HG03378 (cell line): ENCODE data around the gene AK1.

Experiments
- ATAC-seq: cut with Tn5 transposase; IDR thresholded peaks from one replicate; pipeline ENCODE4 v1.9.1; 2021; ENCODE audit warnings: mild to moderate bottlenecking, moderate library complexity; ENCODE audit not compliant: unreplicated experiment

The AK1 gene, protein sequence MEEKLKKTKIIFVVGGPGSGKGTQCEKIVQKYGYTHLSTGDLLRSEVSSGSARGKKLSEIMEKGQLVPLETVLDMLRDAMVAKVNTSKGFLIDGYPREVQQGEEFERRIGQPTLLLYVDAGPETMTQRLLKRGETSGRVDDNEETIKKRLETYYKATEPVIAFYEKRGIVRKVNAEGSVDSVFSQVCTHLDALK

DNA sequence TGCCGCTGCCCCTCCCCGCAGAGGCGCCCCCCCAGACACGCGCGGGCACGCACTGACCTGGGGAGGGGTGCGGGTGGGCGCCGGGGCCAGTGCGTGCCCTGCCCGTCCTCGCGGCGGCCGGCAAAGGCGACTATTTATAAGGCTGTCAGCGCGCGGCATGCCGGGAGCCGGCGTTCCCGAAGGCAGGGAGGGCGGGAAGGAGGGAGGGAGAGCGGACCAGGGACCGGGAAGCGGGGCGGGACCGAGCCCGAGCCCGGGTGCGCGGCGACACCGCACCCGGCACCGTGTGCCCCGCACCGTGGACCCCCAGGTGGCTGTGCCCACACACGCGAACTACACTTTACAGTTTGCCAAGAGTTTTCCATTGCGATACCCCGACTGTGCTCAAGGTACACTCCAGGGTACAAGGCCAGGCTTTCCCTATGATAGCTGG lies at the start of gene AK1:
TSS of gene AK1 (minus strand) at position 110 of the 433 bp plus-strand sequence. CDS start 3,058 bp downstream, outside the sequence.
- no peak for ATAC-seq

DNA sequence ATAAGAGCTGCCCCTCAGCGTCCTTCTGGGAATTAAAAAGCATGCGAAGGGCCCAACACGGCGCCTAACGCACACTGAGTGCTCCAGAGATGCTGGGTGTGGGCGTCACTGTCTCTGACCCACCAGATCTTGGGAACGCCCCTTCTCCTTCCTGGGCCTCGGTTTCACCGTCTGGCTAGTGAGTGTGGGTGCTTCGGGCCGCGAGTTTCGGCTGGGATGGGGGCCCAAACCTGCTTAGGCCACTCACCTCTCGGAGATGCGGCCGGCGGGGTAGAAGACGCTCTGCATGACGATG lies 49.4 kb upstream of the AK1 start:
- no peak for ATAC-seq

DNA sequence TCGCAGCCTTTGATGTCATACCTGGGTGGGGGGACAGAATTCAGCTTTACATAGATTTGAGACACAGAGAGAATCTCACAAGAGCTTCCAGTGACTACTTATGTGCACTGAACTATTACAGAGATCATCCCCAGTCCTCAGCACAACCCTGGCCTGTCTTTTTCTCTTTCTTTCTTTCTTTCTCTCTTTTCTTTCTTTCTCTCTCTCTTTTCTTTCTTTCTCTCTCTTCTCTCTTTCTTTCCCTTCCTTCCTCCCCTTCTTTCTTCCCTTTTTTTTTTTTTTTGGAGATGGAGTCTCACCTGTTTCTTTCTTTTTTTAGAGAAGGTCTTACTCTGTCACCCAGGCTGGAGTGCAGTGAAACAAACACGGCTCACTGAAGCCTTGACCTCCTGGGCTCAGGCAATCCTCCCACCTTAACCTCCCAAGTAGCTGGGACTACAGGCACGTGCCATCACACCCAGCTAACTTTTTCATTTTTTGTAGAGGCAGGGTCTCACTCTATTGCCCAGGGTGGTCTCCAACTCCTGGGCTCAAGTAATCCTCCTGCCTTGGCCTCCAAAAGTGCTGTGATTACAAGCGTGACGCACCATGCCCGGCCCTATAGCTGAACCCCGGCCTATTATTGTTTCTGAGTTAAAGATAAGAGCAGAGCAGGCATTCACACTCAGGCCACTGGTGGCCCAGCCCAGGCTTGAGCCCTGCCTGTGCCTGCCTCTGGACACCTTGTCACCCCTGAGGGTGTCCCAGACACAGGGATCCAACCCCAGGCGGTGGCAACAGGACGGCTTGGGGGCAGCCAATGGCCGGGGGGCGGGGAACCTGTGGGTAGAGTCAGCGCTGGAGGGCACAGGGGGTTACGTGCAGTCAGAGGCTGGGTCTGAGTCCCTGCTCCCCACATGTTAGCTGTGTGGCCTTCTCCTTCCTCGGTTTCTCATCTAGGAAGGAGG lies 48.8 kb upstream of the AK1 start:
- ATAC-seq, result no peak

DNA sequence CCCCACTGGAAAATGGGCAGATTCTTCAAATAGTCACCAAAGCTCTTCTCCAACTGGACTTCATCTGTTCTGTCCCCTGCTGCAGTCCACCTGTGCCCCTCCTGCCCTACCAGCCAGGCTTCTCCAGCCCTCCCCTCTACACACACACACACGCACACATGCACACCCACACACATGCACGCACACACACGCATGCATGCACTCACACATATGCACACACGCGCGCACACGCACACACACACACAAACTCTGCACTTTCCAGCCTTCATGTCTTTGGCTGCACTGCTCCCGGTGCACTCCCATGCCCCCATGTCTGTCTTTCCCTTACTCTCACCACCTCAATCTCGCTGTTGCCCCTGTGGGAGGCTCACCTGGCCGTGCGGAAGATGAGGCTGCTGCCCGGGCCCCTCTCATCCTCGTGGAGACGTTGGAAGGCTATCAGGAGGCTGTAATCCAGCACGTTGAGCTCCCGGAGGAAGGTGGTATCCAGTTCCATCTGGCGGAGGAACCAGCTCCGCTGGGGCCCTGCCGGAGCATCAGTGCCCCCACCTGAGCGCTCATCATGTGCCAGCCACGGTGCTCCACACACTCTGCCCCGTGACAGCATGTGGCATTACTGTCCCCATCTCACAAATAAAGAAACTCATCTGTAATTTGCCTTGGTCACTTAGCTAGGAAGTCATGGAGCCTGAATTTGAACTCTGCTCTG lies 47.4 kb upstream of the AK1 start:
- ATAC-seq, result no peak

DNA sequence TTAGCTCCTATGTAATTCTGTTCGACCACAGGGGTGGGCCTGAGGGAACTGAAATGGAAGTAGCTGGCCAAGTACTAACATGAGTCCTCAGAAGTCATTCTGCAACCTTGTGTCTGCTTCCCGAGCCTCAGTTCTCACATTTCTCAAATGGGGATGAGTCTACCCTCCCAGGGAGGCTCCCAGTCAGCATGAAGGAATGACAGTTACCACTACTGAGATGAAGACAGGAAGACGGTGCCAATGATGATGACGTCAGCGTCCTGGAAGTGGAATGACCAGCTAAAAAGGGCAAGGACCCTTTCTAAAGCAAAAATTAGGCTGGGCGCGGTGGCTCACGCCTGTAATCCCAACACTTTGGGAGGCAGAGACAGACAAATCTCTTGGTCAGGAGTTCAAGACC lies 46.3 kb upstream of the AK1 start:
- ATAC-seq, result no peak

DNA sequence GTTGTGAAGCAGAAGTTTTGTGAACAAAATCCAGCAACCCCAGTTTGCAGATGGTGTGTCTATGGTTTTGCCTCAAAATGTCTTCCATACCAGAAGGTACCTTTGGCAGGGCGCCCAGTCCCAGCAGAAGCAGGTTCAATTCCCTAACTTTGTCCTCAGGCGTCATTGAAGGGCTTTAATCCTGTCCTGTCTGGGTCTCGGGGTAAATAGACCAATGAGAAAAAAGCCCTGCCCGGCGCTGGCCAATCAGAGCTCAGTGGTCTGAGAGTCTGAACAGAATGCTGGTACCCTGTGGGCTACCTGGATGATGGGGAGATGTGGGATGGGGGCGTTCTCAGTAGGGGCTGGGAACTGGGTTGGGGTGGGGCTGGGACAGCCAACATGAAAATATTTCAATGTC lies 45.6 kb upstream of the AK1 start:
- no peak for ATAC-seq

DNA sequence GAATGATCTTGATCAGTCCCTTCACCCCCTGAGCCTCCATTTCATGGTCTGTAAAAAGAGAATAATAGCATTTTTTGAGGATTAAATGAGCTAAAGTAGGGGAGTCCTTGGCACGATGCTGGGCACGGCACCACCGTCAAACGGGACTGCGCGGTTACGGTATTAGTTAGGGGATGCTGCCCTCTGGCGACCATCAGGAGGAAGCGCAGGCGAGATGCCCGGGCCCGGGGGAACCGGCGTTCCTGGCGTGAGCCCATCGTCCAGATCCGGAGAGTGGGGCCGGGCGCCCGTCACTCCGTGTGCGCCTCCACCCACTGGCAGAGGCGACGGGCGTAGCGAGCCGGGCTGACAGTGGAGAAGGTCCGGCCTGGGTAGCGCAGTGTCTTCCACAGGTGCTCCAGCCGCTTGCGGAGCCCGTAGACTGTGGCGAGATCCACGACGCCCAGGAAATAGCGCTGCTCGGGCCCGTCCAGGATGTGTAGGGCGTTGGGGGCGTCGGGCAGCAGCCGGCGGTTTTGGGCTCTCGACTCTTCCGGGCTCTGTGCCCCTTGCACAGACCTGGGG lies 44.2 kb upstream of the AK1 start:
- no peak for ATAC-seq

DNA sequence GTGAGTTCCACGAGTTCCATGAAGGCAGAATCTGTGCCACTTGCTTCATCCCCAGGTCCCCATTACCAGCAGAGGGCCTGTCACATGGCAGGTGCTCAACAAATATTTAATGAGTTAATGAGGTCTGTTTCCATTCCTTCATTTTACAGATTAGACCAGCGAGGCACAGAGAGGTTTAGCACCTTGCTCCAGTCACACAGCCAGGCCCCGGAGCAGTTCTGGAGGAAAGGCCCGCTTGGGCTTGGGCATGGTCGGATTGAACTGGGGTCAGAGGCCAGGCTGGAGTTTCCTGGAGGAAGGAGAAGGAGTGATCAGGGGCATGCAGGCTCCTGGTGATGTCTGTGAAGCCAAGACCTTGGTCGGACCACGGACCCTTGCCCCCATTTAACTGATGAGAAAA lies 43.3 kb upstream of the AK1 start:
- no peak for ATAC-seq

DNA sequence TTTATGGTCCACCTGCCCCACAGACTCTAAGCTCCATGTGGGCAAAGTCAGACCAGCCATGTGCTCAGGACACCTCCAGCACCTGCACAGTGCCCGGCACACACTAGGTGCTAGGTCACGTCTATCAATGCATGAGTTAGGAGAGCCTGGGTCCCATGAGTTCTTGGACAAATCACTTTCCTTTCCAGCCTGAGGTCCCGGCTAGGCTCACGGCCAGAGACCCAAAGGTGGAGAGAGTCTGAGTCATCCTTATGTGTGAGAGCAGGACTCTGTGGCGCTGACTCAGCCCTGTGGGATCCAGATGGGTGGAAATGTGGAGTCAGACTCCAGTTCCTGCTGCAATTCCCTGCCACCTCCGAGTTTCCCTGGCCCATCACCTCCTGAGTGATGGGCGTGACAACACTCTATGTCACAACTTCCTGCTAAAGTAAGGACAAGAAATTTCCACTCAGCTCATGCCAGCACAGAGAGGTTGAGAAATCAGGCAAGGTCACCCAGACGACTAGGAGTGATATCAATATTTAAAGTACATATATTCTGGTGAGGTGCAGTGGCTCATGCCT lies 41.9 kb upstream of the AK1 start:
- no peak for ATAC-seq

DNA sequence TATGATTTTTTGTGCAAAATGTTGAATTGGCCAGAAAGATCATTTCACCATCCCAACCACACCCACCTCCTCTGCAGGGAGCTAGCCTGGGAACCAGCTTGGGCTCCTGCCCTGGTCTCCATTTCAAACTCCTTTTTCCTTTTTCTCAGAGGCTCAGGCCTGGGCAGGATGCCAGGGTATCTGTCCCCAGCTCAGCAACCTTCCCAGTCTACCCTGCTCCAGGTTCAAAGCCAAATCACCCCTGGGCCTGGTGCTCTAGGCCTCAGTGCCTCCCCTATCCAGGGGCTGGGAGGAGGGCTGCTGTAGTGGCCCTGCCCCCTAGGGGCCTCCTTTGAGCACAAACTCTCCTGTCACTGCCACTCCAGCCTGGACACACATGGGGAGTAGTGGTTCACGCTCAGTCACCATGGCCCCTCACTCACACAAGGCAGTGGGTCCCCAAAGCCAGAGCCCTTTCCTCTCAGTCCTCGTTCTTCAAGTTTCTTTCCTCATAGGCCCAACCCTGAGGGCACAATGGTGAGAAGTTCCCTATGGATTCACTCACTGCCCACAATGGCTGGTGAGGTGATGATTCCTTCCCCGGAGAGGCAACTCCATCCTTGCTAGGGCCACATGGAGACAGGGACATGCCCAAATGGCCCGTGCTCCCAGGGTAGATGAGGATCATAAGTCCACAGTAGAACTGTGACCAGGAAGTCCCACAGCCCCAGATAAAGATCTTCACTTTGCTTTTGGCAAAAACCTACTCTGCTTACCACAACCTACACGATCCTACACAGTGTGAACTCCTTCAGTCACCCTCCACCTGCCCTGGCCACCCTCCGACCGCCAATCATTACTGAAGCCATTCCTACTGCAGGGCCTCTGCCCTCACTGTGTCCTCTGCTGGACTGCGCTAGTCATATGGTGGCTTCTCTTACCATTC lies 41.0 kb upstream of the AK1 start:
- ATAC-seq, result no peak

DNA sequence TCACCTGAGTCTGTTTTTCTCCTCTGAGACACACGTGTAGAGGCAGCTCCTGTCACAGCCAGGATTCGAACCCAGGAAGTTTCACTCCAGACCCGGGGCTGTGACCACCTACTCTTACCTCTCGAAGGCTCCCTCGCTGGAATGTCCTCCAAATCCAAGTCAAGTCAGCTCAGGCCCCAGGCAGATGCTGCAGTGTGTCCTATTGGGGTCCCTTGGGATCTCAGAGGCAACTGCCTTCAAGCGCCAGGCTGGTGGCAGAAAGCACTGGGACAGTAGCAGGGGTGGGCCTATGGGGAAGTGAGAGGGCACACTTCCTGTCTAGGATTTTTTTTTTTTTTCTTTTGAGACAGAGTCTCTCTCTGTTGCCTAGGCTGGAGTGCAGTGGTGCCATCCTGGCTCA lies 40.1 kb upstream of the AK1 start:
- peak; percentile 24 for ATAC-seq

DNA sequence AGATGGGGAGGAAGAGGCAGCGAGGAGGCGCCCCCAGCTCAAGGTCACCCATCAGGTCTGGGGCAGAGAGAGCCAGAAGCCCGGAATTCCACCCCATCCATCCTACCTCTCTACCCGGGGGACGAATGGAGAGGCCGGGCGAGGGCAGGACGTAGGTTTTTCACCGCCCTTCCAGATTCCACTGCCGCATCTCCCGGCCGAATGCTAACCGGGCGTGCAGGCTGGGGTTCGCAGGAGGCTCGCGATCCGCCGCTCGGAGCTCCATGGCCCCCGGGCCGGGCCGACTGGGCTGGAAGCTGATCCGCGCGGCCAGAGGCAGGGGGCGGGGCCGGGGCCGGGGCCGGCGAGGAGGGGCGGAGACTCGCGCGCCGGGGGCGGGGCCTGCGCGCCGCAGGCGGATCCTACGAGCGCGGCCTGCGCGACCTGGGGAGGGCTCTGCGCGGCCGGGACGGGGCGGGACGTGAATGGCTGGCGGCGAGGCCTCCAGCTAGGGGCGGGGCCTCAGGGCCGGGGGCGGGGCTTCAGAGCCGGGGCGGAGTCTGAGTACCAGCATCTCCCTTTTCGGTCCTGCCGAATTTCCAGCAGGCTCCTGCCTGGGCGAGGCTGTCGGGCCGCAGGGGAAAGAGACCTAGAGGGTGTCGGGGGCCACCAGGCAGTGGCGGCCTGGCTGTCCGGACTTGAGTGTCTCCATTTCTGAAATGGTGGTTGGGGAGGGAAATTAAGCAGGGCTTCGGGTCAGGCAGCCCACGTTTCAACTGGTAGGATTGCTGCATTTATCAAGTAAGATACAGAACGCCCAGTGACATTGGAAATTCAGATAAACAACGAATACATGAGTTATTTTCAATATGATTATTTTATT lies 39.5 kb upstream of the AK1 start, which contains the start of gene ST6GALNAC4:
TSS of gene ST6GALNAC4 (minus strand) at position 322 of the 862 bp plus-strand sequence. CDS start 622 bp downstream, outside the sequence.
- peak; percentile 38 for ATAC-seq

DNA sequence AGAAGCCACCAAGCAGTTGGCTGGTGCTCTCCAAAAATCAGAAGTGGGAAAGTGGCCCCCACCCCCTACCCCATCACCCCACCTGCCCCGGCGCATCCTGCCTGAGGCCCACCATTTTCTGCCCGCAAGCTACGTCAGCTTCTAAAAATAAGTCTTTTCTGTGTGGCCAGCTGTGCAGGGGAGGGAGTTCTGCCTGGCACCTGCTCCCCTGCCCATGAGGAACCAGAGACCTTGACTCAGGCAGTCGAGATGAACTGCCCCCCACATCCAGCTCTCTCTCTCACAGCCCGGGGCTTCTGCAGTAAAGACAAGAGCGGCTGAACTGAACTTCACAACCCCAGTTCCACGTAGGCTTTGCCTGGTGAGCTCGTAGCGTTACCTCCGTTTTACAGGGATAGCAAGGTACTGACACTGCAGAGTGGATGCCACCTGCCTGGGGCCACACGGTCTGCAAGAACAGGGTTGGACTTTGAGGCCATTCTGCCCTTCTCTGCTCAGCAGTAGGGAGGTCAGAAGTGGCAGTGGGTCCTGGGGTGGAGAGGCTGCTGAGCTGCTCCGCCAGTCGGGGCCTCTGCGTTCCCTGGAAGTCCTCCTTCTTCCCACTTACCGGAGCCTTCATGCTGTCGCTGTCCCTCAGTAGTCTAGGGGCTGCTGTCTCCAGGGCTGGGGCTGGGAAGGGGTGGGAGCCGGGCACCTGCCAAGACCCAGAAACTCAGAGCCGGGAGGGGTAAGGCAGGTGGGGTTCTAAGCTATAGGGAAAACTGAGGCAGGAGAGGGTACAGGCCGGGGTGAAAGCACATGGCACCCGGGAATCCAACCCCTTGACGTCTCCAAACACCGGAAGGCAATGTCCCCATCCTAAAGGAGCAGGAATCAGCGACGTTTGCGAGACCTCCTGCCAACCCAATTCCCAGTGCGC lies 38.6 kb upstream of the AK1 start:
- no peak for ATAC-seq

DNA sequence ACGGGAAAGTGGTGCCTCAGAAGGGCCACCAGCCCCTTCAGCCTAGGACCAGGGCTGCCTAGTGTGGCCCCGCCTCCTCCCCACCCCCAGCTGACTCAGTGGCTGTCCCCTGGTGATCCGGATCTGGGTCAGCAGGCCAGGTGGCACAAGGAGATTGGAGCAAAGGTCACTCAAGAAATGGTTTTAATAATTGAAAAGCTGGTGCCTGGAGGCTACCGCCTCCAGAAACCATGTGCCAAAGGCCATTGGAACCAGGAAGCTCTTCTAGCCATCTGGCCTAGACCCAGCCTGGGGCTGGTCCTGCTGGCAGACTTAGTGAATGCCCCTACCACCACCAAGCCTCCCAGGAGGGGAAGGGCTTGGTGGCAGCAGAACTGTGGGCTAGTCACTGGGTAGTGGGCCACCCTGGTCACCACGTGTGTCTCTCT lies 37.9 kb upstream of the AK1 start:
- ATAC-seq, result no peak

DNA sequence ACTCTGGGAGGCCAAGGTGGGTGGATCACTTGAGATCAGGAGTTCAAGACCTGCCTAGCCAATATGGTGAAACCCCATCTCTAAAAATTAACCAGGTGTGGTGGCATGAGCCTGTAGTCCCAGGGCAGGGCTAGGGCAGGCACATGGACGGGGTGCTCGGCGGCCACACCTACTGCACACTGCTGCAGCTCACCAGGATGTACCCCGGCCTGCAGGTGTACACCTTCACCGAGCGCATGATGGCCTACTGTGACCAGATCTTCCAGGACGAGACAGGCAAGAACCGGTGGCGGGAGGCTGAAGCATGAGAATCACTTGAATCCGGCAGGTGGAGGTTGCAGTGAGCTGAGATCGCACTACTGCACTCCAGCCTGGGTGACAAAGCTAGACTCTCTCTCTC lies 36.2 kb upstream of the AK1 start:
- ATAC-seq, result no peak

DNA sequence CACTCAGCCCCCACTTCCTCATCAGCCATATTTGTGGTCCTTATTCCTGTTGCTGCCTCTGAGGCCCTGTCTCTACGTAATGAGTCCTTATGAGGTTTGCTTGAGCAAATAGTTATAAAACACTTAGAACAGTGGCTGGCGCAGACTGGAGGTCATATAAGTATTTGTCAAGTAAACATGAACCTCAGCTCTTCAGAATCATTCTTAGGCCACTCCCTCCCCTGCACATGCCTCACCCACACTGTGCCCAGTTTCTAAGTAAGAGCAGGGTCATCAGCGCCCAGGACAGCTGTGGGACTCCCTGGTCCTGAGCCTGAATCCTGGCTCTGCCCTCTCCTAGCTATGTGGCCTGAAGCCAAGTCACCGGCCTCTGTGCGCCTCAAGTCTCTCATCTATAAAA lies 35.4 kb upstream of the AK1 start:
- ATAC-seq, result no peak

DNA sequence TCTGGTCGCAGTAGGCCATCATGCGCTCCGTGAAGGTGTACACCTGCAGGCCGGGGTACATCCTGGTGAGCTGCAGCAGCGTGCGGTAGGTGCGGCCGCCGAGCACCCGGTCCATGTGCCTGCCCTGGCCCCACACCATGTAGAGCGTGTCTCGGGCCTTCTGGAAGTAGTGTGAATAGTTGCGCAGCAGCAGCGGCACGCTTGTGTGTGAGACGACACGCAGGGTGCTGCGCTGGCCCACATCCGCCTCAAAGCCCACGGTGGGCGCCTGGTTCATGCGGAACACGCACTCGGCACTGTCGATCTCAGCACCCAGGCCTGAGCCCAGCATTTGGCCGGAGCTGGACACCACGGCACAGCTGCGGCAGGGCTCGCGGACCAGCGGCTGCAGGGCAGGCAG lies 34.8 kb upstream of the AK1 start:
- ATAC-seq, result no peak

DNA sequence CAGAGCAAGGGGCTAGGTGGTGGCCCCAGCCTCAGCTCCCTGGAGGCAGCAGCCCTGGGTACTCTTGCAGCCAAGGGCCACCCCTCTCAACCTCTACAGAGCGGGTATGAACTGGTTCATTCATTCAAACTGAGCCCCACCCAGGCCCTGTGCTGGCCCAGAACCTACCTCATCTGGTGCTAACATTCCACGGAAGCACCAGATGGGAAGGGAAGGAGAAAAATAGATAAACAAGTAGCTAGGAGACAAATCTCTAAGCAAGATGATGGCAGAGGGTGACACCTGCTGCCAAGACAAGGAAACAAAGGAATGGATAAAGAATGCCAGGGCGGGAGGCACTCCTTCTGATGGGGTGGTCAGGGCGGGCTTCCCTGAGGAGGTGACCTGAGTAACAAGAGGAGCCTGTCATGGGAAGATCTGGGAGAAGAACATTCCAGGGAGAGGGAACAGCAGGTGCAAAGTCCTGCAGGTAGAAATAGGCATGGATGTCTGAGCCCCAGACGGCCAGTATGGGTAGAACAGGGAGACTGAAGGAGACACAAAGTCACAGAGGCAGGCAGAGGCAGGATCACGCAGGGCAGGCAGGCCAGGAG lies 33.2 kb upstream of the AK1 start:
- ATAC-seq, result no peak
